Testis (tissue), 2 donors: ENCODE measurements around the gene TSGA10IP.

Experiments
- CTCF ChIP-seq, 3 experiments: fragments of 450-650 bp in 2 of 3; fragments of 200-600 bp in 1 of 3; sonication (generic) in 1 of 3; IDR thresholded peaks; one replicate each; pipeline ENCODE4 v1.5.1; 2016 to 2019; ENCODE audit warnings: antibody characterized with exemption in 3 of 3, mild to moderate bottlenecking in 2 of 3, moderate library complexity in 1 of 3
- POLR2A ChIP-seq: fragments of 450-650 bp; IDR thresholded peaks from one replicate; pipeline ENCODE4 v1.6.1; 2017; ENCODE audit warnings: antibody characterized with exemption, mild to moderate bottlenecking, moderate library complexity

DNA sequence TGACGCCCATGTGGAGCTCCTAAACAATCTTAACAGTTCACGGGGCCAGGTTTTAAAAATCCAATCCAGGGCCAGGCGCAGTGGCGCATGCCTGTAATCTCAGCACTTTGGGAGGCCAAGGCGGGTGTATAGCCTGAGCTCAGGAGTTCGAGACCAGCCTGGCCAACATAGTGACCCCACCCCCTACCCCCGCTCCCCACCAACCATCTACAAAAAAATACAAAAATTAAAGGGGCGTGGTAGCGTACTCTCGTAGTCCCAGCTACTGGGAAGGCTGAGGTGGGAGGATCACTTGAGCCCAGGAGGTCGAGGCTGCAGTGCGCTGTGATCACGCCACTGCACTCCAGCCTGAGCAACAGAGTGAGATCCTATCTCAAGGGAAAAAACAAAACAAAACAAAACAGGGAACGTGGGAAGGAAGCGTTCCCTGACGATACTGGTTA is 15.6 kb downstream of the TSGA10IP start:
- TF ChIP-seq CTCF (IDR thresholded peaks at IDR 0.05) (no peak), POLR2A (no peak)
